ENCODE measurements around the gene CUX1. TPM values are rescaled to one million over a fixed set of nuclear protein-coding genes. Genes with fewer than 3 reads are reported as not detected.

CUX1 gene
- total RNA-seq, 3 donors from 2014 or later, result 85.2 to 167 (median 120) TPM

DNA sequence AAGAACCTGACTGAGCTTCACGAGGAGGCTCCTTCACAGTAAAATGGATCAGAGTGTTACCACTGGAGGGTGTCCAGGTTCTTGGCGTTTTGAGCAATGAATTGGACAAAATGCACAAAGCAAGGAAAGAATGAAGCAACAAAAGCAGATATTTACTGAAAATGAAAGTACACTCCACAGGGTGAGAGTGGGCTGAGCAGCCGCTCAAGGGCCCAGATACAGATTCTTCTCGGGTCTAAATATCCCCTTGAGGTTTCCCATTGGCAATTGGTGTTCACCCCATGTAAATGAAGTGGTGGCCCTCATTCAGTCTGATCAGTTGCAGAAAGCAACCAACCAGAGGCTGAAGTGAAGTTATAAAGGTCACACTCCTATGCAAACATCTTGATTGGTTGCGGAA, 254.6 kb downstream of the CUX1 start:
- H3K9me3 ChIP-seq, result peaks cover 6% of the 10 kb centered on the region
- no peak for DNase-seq
- no peaks in the 10 kb centered on the region for H3K4me1 ChIP-seq (ENCODE audit: low read depth)
- TF ChIP-seq, protein P1, sequence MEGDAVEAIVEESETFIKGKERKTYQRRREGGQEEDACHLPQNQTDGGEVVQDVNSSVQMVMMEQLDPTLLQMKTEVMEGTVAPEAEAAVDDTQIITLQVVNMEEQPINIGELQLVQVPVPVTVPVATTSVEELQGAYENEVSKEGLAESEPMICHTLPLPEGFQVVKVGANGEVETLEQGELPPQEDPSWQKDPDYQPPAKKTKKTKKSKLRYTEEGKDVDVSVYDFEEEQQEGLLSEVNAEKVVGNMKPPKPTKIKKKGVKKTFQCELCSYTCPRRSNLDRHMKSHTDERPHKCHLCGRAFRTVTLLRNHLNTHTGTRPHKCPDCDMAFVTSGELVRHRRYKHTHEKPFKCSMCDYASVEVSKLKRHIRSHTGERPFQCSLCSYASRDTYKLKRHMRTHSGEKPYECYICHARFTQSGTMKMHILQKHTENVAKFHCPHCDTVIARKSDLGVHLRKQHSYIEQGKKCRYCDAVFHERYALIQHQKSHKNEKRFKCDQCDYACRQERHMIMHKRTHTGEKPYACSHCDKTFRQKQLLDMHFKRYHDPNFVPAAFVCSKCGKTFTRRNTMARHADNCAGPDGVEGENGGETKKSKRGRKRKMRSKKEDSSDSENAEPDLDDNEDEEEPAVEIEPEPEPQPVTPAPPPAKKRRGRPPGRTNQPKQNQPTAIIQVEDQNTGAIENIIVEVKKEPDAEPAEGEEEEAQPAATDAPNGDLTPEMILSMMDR (IDR thresholded peaks at IDR 0.05), result no peak
- no peaks in the 10 kb centered on the region for H3K36me3 ChIP-seq (ENCODE audit: low read depth)
- no peak for ATAC-seq
- H3K4me3 ChIP-seq, result no peak overlapping the region
- intact Hi-C loops (cut with DNase I, micrococcal nuclease), result no loop called here

DNA sequence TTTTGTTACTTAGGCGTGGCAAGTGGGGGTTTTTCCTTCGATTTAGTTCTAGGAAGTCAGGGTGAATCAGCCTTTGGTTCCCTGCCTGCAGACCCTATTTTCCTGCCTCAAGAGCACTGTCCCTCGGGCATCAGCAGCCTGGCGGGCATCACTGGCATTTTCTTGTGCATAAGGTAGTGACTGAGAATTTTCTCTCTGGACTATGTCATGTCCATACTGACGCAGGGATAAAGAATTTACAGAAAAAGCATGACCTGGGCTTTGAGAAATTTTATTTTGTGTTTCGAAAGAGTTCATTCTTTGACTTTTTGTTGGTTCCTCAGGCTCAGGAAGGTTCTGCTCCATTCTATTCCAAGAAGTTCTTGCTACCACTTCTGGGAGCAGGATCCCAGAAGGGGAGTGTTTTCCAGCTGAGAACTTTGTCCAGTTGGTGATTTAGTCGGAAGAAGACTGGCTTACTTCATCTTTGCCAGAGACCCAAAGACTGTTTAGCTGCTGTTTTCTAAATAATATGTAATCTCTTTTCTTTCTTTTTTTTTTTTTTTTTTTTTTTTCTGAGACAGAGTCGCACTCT, 255.3 kb downstream of the CUX1 start:
- intact Hi-C loops (cut with DNase I, micrococcal nuclease), result no loop called here
- H3K4me3 ChIP-seq, result no peak overlapping the region
- DNase-seq, result no peak
- ATAC-seq, result no peak
- peaks cover 6% of the 10 kb centered on the region for H3K9me3 ChIP-seq
- TF ChIP-seq, protein P1 (IDR thresholded peaks at IDR 0.05), result no peak
- H3K4me1 ChIP-seq (ENCODE audit: low read depth), result no peaks in the 10 kb centered on the region
- no peaks in the 10 kb centered on the region for H3K36me3 ChIP-seq (ENCODE audit: low read depth)

DNA sequence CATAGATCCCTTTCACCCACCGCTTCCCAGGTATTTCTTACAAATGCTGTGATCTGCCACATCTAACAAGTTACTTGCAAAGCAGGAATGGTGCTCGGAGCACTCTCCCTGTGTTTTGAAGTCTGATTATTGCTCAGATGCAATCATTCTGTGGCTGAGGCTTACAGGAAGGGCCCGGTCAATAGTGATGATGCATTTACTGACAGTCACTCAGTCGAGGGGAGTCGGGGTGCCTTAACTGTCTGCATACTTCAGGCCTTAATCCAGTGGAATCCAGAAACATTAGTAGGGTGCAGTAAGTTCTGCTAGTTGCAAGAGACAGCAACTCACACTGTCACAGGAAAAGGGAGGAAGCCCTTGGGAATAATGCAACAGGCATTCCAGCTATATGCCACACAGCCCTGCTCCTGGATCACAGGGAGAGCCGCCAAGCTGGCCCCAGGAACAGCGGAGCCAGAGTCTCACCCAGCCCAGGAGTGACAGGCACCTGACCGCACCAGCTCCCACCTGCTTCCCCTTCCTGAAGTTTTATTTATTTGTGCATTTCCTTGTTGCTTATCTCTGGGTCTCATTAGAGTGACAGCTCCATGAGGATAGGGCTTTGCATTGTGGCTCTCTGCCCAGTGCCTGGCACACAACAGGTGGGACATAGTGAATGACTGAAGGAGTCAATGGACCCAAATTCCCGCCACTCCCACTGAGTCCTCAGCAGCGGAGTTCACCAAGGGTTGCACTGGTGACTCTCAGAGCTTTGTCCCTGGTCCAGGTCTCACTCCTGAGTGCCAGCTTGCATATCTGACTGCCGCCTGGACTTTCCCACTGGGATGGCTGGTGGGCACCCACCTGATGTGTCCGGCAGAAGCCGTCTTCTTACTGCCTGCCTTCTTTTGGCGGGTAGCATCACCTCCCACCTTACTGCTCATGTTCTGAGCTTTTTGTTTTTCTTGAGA, 256.8 kb downstream of the CUX1 start:
- TF ChIP-seq, protein P1 (IDR thresholded peaks at IDR 0.05), result no peak
- intact Hi-C loops (cut with DNase I, micrococcal nuclease), result no loop called here
- DNase-seq, result peak; percentile 47 to 80 (median 65)

DNA sequence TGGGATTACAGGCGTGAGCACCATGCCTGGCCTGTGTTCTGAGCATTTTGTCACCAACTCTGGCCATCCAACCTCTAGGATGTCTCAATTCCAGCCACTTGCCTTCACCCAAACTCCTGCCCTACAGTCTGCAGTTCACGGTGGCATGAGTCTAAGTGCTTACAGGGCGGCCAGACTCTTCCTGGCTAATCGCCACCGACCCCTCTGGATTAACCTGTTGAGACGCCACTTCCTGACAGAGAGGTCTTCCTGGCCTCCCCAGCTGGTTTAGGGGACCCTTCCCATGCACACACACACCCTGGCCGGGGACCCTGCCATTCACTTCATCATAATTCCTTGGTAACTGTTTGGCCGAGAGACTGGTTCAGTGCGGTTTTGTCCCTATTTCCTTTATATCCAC, 257.7 kb downstream of the CUX1 start:
- ATAC-seq, result no peak
- TF ChIP-seq, protein P1 (IDR thresholded peaks at IDR 0.05), result no peak
- intact Hi-C loops (cut with DNase I, micrococcal nuclease), result no loop called here

More for the DNA sequence above, 256.8 kb downstream of the CUX1 start:
- Histone ChIP-seq H3K36me3 (ENCODE audit: low read depth) (no peaks in the 10 kb centered on the region), H3K9me3 (peaks cover 6% of the 10 kb centered on the region), H3K4me1 (ENCODE audit: low read depth) (no peaks in the 10 kb centered on the region), H3K4me3 (no peak overlapping the region)
- ATAC-seq, result peak; percentile 88

DNA sequence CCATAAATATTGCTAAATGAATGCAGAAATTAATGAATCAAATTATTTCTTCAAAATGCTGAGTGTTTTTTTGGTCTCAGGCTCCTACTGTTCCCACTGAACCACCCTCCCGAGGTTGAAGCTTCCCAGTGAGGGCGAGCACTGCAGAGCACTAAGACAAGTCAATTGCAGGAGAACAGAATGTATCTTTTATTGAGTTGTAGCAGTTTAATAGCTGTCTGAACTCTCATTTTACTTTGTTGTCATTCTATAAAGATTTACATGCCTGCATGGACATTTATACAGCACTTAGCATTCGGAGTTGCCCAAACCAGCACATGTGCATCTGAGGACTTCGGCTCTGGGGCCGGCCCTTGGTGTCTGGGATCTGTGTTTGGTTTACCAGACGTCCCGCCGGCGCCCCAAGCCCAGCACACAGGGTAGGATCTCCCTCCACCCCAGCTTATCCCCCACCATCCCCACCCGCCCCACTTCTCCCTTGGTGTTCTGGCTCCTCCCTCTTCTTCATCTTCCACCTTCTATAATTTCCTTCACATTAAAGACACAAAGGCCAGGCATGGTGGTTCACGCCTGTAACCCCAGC, 258.2 kb downstream of the CUX1 start:
- Histone ChIP-seq H3K4me1 (ENCODE audit: low read depth) (no peaks in the 10 kb centered on the region), H3K4me3 (no peak overlapping the region), H3K36me3 (ENCODE audit: low read depth) (no peaks in the 10 kb centered on the region), H3K9me3 (peaks cover 6% of the 10 kb centered on the region)
- TF ChIP-seq, protein P1 (IDR thresholded peaks at IDR 0.05), result no peak
- ATAC-seq (peak; percentile 32), DNase-seq (no peak)
- intact Hi-C loops (cut with DNase I, micrococcal nuclease), result no loop called here

More for the DNA sequence above, 257.7 kb downstream of the CUX1 start:
- Histone ChIP-seq H3K4me1 (ENCODE audit: low read depth) (no peaks in the 10 kb centered on the region), H3K36me3 (ENCODE audit: low read depth) (no peaks in the 10 kb centered on the region), H3K9me3 (peaks cover 6% of the 10 kb centered on the region), H3K4me3 (no peak overlapping the region)
- no peak for DNase-seq

Data from mucosa of descending colon (tissue), 3 donors.